Neural cell (in vitro differentiated cells): Measurements from ENCODE around the gene CPA1. TPM values are rescaled to one million over a fixed set of nuclear protein-coding genes. Genes with fewer than 3 reads are reported as not detected.

Experiments
- H2AFZ ChIP-seq: fragments of 200-600, 300-800 bp; sonication (generic), shearing (Covaris generic); 2 replicates; pipeline ENCODE4 v1.6.0; 2014; ENCODE audit warnings: low read depth, mild to moderate bottlenecking, antibody characterized with exemption, low read length, moderate library complexity
- H3F3A ChIP-seq: fragments of 200-600 bp; shearing (Covaris generic); 2 replicates; pipeline ENCODE4 v1.6.1; 2016; ENCODE audit warnings: mild to moderate bottlenecking, moderate library complexity, mixed read lengths, antibody characterized with exemption, low read length; ENCODE audit not compliant: insufficient read depth, poor library complexity, severe bottlenecking
- H3K27ac ChIP-seq: fragments of 200-600, 300-800 bp; sonication (generic), shearing (Covaris generic); 2 replicates; pipeline ENCODE4 v1.5.1; 2014; ENCODE audit warnings: mild to moderate bottlenecking, low read length, moderate library complexity
- H3K27me3 ChIP-seq: fragments of 300-800, 200-600 bp; sonication (generic), shearing (Covaris generic); 2 replicates; pipeline ENCODE4 v1.6.0; 2014; ENCODE audit warnings: mild to moderate bottlenecking, low read depth, low read length, moderate library complexity; ENCODE audit not compliant: insufficient read depth
- H3K36me3 ChIP-seq: fragments of 300-800, 200-600 bp; sonication (generic), shearing (Covaris generic); 2 replicates; pipeline ENCODE4 v1.5.1; 2014; ENCODE audit warnings: mild to moderate bottlenecking, antibody characterized with exemption, low read length, moderate library complexity; ENCODE audit not compliant: insufficient read depth
- H3K4me2 ChIP-seq: fragments of 300-800, 200-600 bp; sonication (generic), shearing (Covaris generic); 2 replicates; pipeline ENCODE4 v1.6.0; 2014; ENCODE audit warnings: mild to moderate bottlenecking, low read length
- H3K4me3 ChIP-seq: fragments of 300-800, 200-600 bp; sonication (generic), shearing (Covaris generic); 2 replicates; pipeline ENCODE4 v1.5.1; 2014; ENCODE audit warnings: mild to moderate bottlenecking, low read length, moderate library complexity
- H3K79me2 ChIP-seq: fragments of 200-600 bp; shearing (Covaris generic); replicated peaks from 2 replicates; pipeline ENCODE4 v1.6.0; 2014; ENCODE audit warnings: mild to moderate bottlenecking, low read length, moderate library complexity; ENCODE audit not compliant: insufficient read depth
- H3K9ac ChIP-seq: fragments of 300-800, 200-600 bp; sonication (generic), shearing (Covaris generic); 2 replicates; pipeline ENCODE4 v1.6.1; 2016; ENCODE audit warnings: mild to moderate bottlenecking, low read length, mixed read lengths
- H3K9me2 ChIP-seq: fragments of 200-600 bp; shearing (Covaris generic); 2 replicates; pipeline ENCODE4 v1.6.1; 2016; ENCODE audit warnings: mild to moderate bottlenecking, low read length, mixed read lengths; ENCODE audit not compliant: insufficient read depth
- H3K9me3 ChIP-seq: fragments of 200-600, 300-800 bp; sonication (generic), shearing (Covaris generic); 2 replicates; pipeline ENCODE4 v1.6.1; 2016; ENCODE audit warnings: mild to moderate bottlenecking, mixed run types, low read length, moderate library complexity, mixed read lengths
- H4K20me1 ChIP-seq: fragments of 200-600 bp; shearing (Covaris generic); 2 replicates; pipeline ENCODE4 v1.6.1; 2016; ENCODE audit warnings: mild to moderate bottlenecking, mixed run types; ENCODE audit not compliant: insufficient read depth
- EP300 ChIP-seq: fragments of 450-650 bp; conservative IDR thresholded peaks from 2 replicates; pipeline ENCODE4 v1.6.1; 2014; ENCODE audit warnings: antibody characterized with exemption, mild to moderate bottlenecking, moderate library complexity; ENCODE audit not compliant: poor library complexity, severe bottlenecking
- EZH2 ChIP-seq: fragments of 200-600, 300-800 bp; shearing (Covaris generic), sonication (generic); IDR thresholded peaks from 2 replicates; pipeline ENCODE4 v1.6.1; 2014; ENCODE audit warnings: antibody characterized with exemption, low read length, borderline replicate concordance, mild to moderate bottlenecking; ENCODE audit not compliant: insufficient read depth, poor library complexity, severe bottlenecking
- MXI1 ChIP-seq: fragments of 450-650 bp; conservative IDR thresholded peaks from 2 replicates; pipeline ENCODE4 v1.6.1; 2014; ENCODE audit warnings: antibody characterized with exemption, mild to moderate bottlenecking; ENCODE audit not compliant: poor library complexity, severe bottlenecking
- POLR2AphosphoS5 ChIP-seq: IDR thresholded peaks from 2 replicates; pipeline ENCODE4 v1.6.1; 2012
- RAD21 ChIP-seq: fragments of 450-650 bp; conservative IDR thresholded peaks from 2 replicates; pipeline ENCODE4 v1.6.1; 2014; ENCODE audit warnings: antibody characterized with exemption, mild to moderate bottlenecking, moderate library complexity
- SMC3 ChIP-seq: fragments of 450-650 bp; conservative IDR thresholded peaks from 2 replicates; pipeline ENCODE4 v1.6.1; 2014; ENCODE audit warnings: antibody characterized with exemption, mild to moderate bottlenecking, moderate library complexity; ENCODE audit not compliant: poor library complexity
- TAF1 ChIP-seq: IDR thresholded peaks from 2 replicates; pipeline ENCODE4 v1.6.1; 2012; ENCODE audit warnings: low read depth
- polyA plus RNA-seq: library from polyadenylated mRNA; depleted of rRNA; stranded (reverse); fragments of >200 nt; gene quantifications from 2 replicates; pipeline ENCODE4 v1.2.3, GENCODE V29; 2014
- TF ChIP-seq, protein P1 (sequence below): fragments of 450-650 bp; IDR thresholded peaks from 2 replicates; pipeline ENCODE4 v1.5.1; 2014; ENCODE audit warnings: antibody characterized with exemption, mild to moderate bottlenecking, moderate library complexity; ENCODE audit not compliant: poor library complexity, severe bottlenecking
- TF ChIP-seq, protein P2 (sequence below): IDR thresholded peaks from 2 replicates; pipeline ENCODE4 v1.6.1; 2012; ENCODE audit warnings: borderline replicate concordance

CPA1 gene
- polyA plus RNA-seq, 1 donor from 2014 or later: not detected

DNA sequence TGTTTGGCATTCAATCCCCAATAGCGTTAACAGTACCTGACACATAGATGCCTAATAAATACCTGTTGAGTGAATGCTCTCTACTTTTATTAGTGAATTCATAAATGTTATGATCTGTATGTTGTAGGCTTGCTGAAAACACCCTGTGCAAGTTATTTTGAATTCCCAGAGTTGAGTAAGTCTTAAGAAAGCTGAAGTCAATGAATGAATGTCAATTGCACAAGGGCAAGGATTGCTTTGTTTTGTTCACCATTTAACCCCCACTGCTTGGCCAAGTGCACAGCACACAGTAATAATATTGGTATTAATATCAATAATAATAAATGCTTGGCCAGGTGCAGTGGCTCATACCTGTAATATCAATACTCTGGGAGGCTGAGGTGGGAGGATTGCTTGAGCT is 10.2 kb downstream of the CPA1 start:
- no peak overlapping the region for H3K4me2 ChIP-seq
- no peaks in the 10 kb centered on the region for H3K36me3 ChIP-seq
- no peak overlapping the region for H3K4me3 ChIP-seq
- TF ChIP-seq TAF1: no peak
- no peak for TF ChIP-seq SMC3
- no peak for TF ChIP-seq EP300
- no peak for TF ChIP-seq RAD21
- no peak for TF ChIP-seq EZH2
- TF ChIP-seq MXI1: no peak
- TF ChIP-seq POLR2AphosphoS5: no peak
- TF ChIP-seq, protein P1, sequence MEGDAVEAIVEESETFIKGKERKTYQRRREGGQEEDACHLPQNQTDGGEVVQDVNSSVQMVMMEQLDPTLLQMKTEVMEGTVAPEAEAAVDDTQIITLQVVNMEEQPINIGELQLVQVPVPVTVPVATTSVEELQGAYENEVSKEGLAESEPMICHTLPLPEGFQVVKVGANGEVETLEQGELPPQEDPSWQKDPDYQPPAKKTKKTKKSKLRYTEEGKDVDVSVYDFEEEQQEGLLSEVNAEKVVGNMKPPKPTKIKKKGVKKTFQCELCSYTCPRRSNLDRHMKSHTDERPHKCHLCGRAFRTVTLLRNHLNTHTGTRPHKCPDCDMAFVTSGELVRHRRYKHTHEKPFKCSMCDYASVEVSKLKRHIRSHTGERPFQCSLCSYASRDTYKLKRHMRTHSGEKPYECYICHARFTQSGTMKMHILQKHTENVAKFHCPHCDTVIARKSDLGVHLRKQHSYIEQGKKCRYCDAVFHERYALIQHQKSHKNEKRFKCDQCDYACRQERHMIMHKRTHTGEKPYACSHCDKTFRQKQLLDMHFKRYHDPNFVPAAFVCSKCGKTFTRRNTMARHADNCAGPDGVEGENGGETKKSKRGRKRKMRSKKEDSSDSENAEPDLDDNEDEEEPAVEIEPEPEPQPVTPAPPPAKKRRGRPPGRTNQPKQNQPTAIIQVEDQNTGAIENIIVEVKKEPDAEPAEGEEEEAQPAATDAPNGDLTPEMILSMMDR: no peak
- TF ChIP-seq, protein P2, sequence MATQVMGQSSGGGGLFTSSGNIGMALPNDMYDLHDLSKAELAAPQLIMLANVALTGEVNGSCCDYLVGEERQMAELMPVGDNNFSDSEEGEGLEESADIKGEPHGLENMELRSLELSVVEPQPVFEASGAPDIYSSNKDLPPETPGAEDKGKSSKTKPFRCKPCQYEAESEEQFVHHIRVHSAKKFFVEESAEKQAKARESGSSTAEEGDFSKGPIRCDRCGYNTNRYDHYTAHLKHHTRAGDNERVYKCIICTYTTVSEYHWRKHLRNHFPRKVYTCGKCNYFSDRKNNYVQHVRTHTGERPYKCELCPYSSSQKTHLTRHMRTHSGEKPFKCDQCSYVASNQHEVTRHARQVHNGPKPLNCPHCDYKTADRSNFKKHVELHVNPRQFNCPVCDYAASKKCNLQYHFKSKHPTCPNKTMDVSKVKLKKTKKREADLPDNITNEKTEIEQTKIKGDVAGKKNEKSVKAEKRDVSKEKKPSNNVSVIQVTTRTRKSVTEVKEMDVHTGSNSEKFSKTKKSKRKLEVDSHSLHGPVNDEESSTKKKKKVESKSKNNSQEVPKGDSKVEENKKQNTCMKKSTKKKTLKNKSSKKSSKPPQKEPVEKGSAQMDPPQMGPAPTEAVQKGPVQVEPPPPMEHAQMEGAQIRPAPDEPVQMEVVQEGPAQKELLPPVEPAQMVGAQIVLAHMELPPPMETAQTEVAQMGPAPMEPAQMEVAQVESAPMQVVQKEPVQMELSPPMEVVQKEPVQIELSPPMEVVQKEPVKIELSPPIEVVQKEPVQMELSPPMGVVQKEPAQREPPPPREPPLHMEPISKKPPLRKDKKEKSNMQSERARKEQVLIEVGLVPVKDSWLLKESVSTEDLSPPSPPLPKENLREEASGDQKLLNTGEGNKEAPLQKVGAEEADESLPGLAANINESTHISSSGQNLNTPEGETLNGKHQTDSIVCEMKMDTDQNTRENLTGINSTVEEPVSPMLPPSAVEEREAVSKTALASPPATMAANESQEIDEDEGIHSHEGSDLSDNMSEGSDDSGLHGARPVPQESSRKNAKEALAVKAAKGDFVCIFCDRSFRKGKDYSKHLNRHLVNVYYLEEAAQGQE: no peak
- no peaks in the 10 kb centered on the region for H3K79me2 ChIP-seq
- H2AFZ ChIP-seq: no peak overlapping the region
- H3F3A ChIP-seq: no peaks in the 10 kb centered on the region
- no peaks in the 10 kb centered on the region for H3K9me2 ChIP-seq
- no peaks in the 10 kb centered on the region for H3K9me3 ChIP-seq
- no peaks in the 10 kb centered on the region for H3K27me3 ChIP-seq
- H3K9ac ChIP-seq: no peak overlapping the region
- no peaks in the 10 kb centered on the region for H4K20me1 ChIP-seq
- H3K27ac ChIP-seq: no peak overlapping the region

DNA sequence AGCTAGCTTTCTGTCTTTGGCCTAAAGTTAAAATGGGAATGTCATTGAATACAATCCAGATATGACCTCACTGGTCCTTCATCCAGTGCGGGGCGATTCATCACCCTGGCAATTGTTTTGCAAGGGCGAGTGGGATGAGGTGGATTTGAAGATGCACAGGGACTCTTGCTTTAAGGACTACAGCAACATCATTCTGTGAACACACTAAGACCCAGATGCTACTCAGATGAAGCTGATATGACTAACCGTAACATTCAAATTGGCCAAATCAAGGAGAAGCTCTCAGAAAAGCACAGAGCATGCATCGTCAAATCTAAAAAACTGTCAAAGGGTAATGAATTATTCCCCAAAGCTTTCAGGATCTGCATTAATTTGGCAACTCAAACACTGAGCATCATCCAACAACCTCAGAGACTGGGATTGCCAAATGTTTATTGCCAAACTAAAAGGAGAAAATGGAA is 12.8 kb downstream of the CPA1 start:
- Histone ChIP-seq H3K36me3 (no peaks in the 10 kb centered on the region), H3K9me2 (no peaks in the 10 kb centered on the region), H3K79me2 (no peaks in the 10 kb centered on the region), H3K9ac (no peak overlapping the region), H3K27me3 (no peaks in the 10 kb centered on the region), H3K27ac (peak overlapping the region; percentile 33), H2AFZ (no peak overlapping the region), H4K20me1 (no peaks in the 10 kb centered on the region), H3K4me2 (no peak overlapping the region), H3F3A (no peaks in the 10 kb centered on the region), H3K9me3 (no peaks in the 10 kb centered on the region), H3K4me3 (no peak overlapping the region)
- no peak for TF ChIP-seq EP300
- TF ChIP-seq, protein P1: no peak
- no peak for TF ChIP-seq TAF1
- no peak for TF ChIP-seq RAD21
- no peak for TF ChIP-seq SMC3
- TF ChIP-seq MXI1: no peak
- TF ChIP-seq, protein P2: no peak
- TF ChIP-seq POLR2AphosphoS5: no peak
- no peak for TF ChIP-seq EZH2
